MCF 10A (cell line): ENCODE measurements around the gene DIS3L. TPM values are rescaled to one million over a fixed set of nuclear protein-coding genes. Genes with fewer than 3 reads are reported as not detected.
"Not testable (repeated sequence)": the region's sequence is repeated elsewhere in the genome, so short reads cannot be mapped to it uniquely, and the experiment has no call there.

Experiments used
- Bru-seq: library from RNA; stranded (reverse); fragments of 400-500 nt; gene quantifications from one replicate; lab custom pipeline; 2021; lab: Mats Ljungman, UMichigan
- BruChase-seq, 2 experiments: library from RNA; stranded (reverse); fragments of 400-500 nt; gene quantifications; one replicate each; lab custom pipeline; 2021; lab: Mats Ljungman, UMichigan
- BruUV-seq: library from RNA; stranded (reverse); fragments of 400-500 nt; replicated peaks from 2 replicates; lab custom pipeline; 2021; lab: Mats Ljungman, UMichigan
- CTCF ChIA-PET: fragments of 300-600 bp; sonication (Branson Sonifier 250); formaldehyde crosslinking; extraction: SDS; loops from one replicate; lab custom pipeline; 2021; ENCODE audit warnings: antibody characterized with exemption, inconsistent platforms; lab: Yijun Ruan, JAX
- POLR2A ChIA-PET: fragments of 300-600, 350-650 bp; sonication (Branson Sonifier 250); formaldehyde crosslinking; extraction: SDS; loops from one replicate; lab custom pipeline; 2020; ENCODE audit warnings: antibody characterized with exemption, inconsistent platforms; lab: Yijun Ruan, JAX
- DNase-seq: peaks from one replicate; pipeline ENCODE4 v3.0.0-alpha.2; 2018; ENCODE audit not compliant: unreplicated experiment
- H3K27ac Mint-ChIP-seq: one replicate; pipeline ENCODE4 v1.8.0; 2022; ENCODE audit warnings: mild to moderate bottlenecking, low read depth, mixed read lengths; ENCODE audit not compliant: unreplicated experiment
- H3K27me3 Mint-ChIP-seq: one replicate; pipeline ENCODE4 v1.8.0; 2022; ENCODE audit warnings: mixed read lengths; ENCODE audit not compliant: insufficient read depth, unreplicated experiment
- H3K36me3 Mint-ChIP-seq: one replicate; pipeline ENCODE4 v1.8.0; 2022; ENCODE audit warnings: mild to moderate bottlenecking, moderate library complexity, mixed read lengths; ENCODE audit not compliant: insufficient read depth, unreplicated experiment
- H3K4me1 Mint-ChIP-seq: one replicate; pipeline ENCODE4 v1.8.0; 2022; ENCODE audit warnings: mixed read lengths; ENCODE audit not compliant: insufficient read depth, unreplicated experiment
- H3K4me3 Mint-ChIP-seq: one replicate; pipeline ENCODE4 v1.8.0; 2022; ENCODE audit warnings: mild to moderate bottlenecking, moderate library complexity, mixed read lengths; ENCODE audit not compliant: unreplicated experiment
- H3K9me3 Mint-ChIP-seq: one replicate; pipeline ENCODE4 v1.8.0; 2022; ENCODE audit warnings: mixed read lengths; ENCODE audit not compliant: unreplicated experiment
- CTCF ChIP-seq: fragments of 200-600 bp; IDR thresholded peaks from one replicate; pipeline ENCODE4 v1.8.0; 2022; ENCODE audit warnings: antibody characterized with exemption, mild to moderate bottlenecking; ENCODE audit not compliant: unreplicated experiment
- intact Hi-C: fragments of 100-400 bp; cut with micrococcal nuclease; formaldehyde crosslinking; loops from 2 replicates; pipeline ENCODE4 v1.14.1; 2022
- long read RNA-seq: library from polyadenylated mRNA; stranded (forward); transcript quantifications from one replicate; pipeline ENCODE4 v2.0.0, GENCODE V29; 2022
- total RNA-seq: library from RNA; stranded (reverse); gene quantifications from 2 replicates; pipeline ENCODE4 v1.2.3, GENCODE V29; 2022

Gene DIS3L
- 35.6 and 42.8 TPM in 2 replicates for total RNA-seq
- percentile 77 among the genes with signal in this experiment for Bru-seq, nascent RNA
- BruChase-seq, experiment 1, labeled RNA remaining after a 6-hour chase: percentile 76 among the genes with signal in this experiment
- percentile 76 among the genes with signal in this experiment for BruChase-seq, experiment 2, labeled RNA remaining after a 2-hour chase
- long read RNA-seq, transcript DIS3L-202 (17 exons, 3,647 nt): major isoform, 69 of 120 reads
- long read RNA-seq, partial matches to known transcripts: 11 of 120 reads
- long read RNA-seq, other reads (novel, unspliced or antisense): 35 of 120 reads

- ChIA-PET CTCF (interaction anchor here (0.6 to 1.7 kb wide), 6 partner anchors 11 to 654 kb away, joined by 3 to 7 read pairs (median 4); partner anchors contain the start of gene SNAPC5), POLR2A (interaction anchor here (0.6 to 3.5 kb wide), 28 partner anchors 8 to 763 kb away, joined by 3 to 28 read pairs (median 4); partner anchors contain the start of genes DENND4A, INTS14, MAP2K1 and RAB11A)
- intact Hi-C loops: loop anchor here (1.0 to 5.0 kb wide), 2 partner anchors 94 to 204 kb away; partner anchors contain the start of genes MAP2K1 and SNAPC5
- H3K36me3 Mint-ChIP-seq: peaks cover 26% of the 10 kb centered on the region
- peak within 1 kb of the TSS; percentile 83 for H3K4me3 Mint-ChIP-seq
- H3K4me1 Mint-ChIP-seq: peaks cover 11% of the 10 kb centered on the region
- TF ChIP-seq CTCF: no peak
- no peaks in the 10 kb centered on the region for H3K9me3 Mint-ChIP-seq
- peak within 1 kb of the TSS; percentile 75 for H3K27ac Mint-ChIP-seq
- BruUV-seq: no TSS peak
- peak; percentile 70 for DNase-seq
- no peaks in the 10 kb centered on the region for H3K27me3 Mint-ChIP-seq
Observed at GRCh38 chr15:66293419-66294156, at the start of gene DIS3L. DIS3L (plus strand) TSS chr15:66293568; CDS start chr15:66293597, 29 bp downstream.

- H3K36me3 Mint-ChIP-seq, H3K9me3 Mint-ChIP-seq, intact Hi-C loops, H3K4me3 Mint-ChIP-seq, H3K4me1 Mint-ChIP-seq, POLR2A ChIA-PET, BruUV-seq, DNase-seq, H3K27ac Mint-ChIP-seq: not testable (repeated sequence)
- CTCF ChIA-PET: interaction anchor here (0.7 kb wide), 1 partner anchor 325 kb away, joined by 3 read pairs; no protein-coding TSS in a partner anchor
- peaks cover 37% of the 10 kb centered on the region for H3K27me3 Mint-ChIP-seq
Observed at GRCh38 chr15:66245832-66246231, 47.5 kb upstream of the DIS3L start.

- BruUV-seq: no TSS peak
- intact Hi-C loops: no loop called here
- Mint-ChIP-seq H3K9me3 (no peaks in the 10 kb centered on the region), H3K36me3 (no peaks in the 10 kb centered on the region), H3K27ac (no peak overlapping the region), H3K4me1 (peaks cover 1% of the 10 kb centered on the region), H3K27me3 (peaks cover 46% of the 10 kb centered on the region), H3K4me3 (no peak overlapping the region)
- ChIA-PET CTCF (interaction anchor here (0.8 kb wide), 1 partner anchor 129 kb away, joined by 3 read pairs; no protein-coding TSS in a partner anchor), POLR2A (no interaction called here)
- no peak for TF ChIP-seq CTCF
- DNase-seq: no peak
Observed at GRCh38 chr15:66246937-66247336, 46.4 kb upstream of the DIS3L start.

GRCh38 chr15:66249605-66250174 lies 43.7 kb upstream of the DIS3L start:
- no TSS peak for BruUV-seq
- no peak overlapping the region for H3K4me3 Mint-ChIP-seq
- CTCF ChIA-PET: interaction anchor here (0.9 kb wide), 1 partner anchor 27 kb away, joined by 3 read pairs; no protein-coding TSS in a partner anchor
- no peak for TF ChIP-seq CTCF
- H3K36me3 Mint-ChIP-seq: no peaks in the 10 kb centered on the region
- peaks cover 51% of the 10 kb centered on the region for H3K27me3 Mint-ChIP-seq
- intact Hi-C loops: no loop called here
- no peaks in the 10 kb centered on the region for H3K9me3 Mint-ChIP-seq
- peak; percentile 8 for DNase-seq
- POLR2A ChIA-PET: no interaction called here
- no peak overlapping the region for H3K27ac Mint-ChIP-seq
- peaks cover 6% of the 10 kb centered on the region for H3K4me1 Mint-ChIP-seq
